ENCODE data around the gene FRMD1. TPM values are rescaled to one million over a fixed set of nuclear protein-coding genes. Genes with fewer than 3 reads are reported as not detected.
A peak's percentile ranks its signal among the peaks of the same experiment; 100 is the strongest.

The FRMD1 gene
- total RNA-seq, 1 experiment from 2014 or later = not detected

DNA sequence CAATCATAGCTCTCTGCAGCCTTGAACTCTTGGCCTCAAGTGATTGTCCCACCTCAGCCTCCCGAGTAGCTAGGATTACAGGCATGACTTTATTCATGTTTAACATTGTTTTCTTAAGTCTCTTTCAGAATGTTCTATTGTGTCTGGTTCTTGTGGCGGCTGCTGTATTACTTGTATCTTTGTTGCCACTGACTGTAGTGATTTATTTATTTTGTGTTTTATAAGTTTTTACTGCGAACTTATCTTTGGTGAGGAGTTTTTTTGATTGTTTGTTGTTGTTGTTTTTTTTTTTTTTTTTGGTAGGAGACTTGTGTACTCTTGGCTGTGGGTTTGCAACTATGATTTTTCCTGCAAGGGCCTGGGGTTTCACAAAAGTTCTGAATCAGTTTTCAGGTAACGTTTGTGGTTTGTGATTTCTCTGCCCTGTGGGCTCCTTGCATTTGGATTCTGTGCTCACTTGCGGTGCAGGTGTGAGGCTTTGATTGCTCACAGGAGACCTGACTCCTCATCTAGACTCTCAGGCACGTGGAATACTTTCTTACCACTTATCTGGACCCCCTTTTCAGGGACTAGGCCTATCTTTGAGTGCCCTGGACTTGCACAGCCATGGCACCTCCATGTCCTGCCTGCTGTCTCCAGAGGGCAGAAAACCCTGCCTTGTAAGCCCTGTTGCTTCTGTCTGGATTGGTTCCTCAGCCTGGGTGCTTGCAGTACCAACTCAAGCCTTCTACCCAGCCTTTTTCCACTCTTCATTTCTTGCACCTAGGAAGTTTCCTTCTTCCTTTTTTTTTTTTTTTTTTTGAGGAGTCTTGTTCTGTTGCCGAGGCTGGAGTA, 56.3 kb downstream of the FRMD1 start:
- no peaks in the 10 kb centered on the region for H3K9me3 ChIP-seq (replicated peaks)
- no peak overlapping the region for H3K27ac ChIP-seq
- no peak for DNase-seq
- H3K36me3 ChIP-seq = no peaks in the 10 kb centered on the region
- no peak overlapping the region for H3K4me3 ChIP-seq
- H3K27me3 ChIP-seq = no peaks in the 10 kb centered on the region; the same call in 1 of the 2 replicates
- H3K4me1 ChIP-seq = no peaks in the 10 kb centered on the region; the same call in 1 of the 2 replicates

GRCh38 chr6:168021581-168021980, 57.4 kb downstream of the FRMD1 start:
- Histone ChIP-seq H3K4me1 (peaks cover 11% of the 10 kb centered on the region), H3K9me3 (replicated peaks) (no peaks in the 10 kb centered on the region), H3K27me3 (no peaks in the 10 kb centered on the region; the same call in 1 of the 2 replicates), H3K36me3 (no peaks in the 10 kb centered on the region), H3K27ac (no peak overlapping the region), H3K4me3 (no peak overlapping the region)
- no peak for DNase-seq

- Histone ChIP-seq H3K27ac (no peak overlapping the region), H3K36me3 (no peaks in the 10 kb centered on the region), H3K27me3 (no peaks in the 10 kb centered on the region; the same call in 1 of the 2 replicates), H3K4me3 (no peak overlapping the region), H3K4me1 (peaks cover 18% of the 10 kb centered on the region), H3K9me3 (replicated peaks) (no peaks in the 10 kb centered on the region; the same call in 1 of the 2 replicates)
- DNase-seq = no peak
These were observed 58.8 kb downstream of the FRMD1 start for GRCh38 chr6:168020242-168020641.

GRCh38 chr6:168018664-168019063, 60.3 kb downstream of the FRMD1 start:
- no peak for DNase-seq
- Histone ChIP-seq H3K9me3 (replicated peaks) (peaks cover 6% of the 10 kb centered on the region), H3K4me3 (no peak overlapping the region), H3K27me3 (no peaks in the 10 kb centered on the region; the same call in 1 of the 2 replicates), H3K4me1 (peaks cover 18% of the 10 kb centered on the region), H3K36me3 (no peaks in the 10 kb centered on the region), H3K27ac (no peak overlapping the region)

DNA sequence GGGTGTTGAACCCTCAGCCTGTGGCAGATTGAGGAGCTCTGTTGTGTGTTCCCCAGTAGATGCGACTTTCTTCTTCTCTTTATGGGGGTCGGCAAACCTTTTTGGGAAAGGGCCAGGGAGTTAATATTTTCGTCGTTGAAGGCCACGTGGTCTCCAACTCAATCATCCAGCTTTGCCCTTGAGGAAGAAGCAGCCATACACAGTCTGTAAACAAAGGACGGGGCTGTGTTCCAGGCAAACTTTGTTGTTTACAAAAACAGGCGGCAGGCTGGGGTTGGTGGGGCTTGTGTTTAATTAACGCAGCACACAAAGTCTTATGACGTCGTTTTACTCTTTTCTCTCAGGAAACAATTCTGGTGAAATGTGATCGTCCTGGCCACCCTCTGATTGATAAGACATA, 61.4 kb downstream of the FRMD1 start:
- Histone ChIP-seq H3K4me3 (no peak overlapping the region), H3K27ac (no peak overlapping the region), H3K27me3 (no peaks in the 10 kb centered on the region; the same call in 1 of the 2 replicates), H3K4me1 (peaks cover 18% of the 10 kb centered on the region), H3K9me3 (replicated peaks) (peaks cover 6% of the 10 kb centered on the region), H3K36me3 (no peaks in the 10 kb centered on the region)
- DNase-seq = no peak

DNA sequence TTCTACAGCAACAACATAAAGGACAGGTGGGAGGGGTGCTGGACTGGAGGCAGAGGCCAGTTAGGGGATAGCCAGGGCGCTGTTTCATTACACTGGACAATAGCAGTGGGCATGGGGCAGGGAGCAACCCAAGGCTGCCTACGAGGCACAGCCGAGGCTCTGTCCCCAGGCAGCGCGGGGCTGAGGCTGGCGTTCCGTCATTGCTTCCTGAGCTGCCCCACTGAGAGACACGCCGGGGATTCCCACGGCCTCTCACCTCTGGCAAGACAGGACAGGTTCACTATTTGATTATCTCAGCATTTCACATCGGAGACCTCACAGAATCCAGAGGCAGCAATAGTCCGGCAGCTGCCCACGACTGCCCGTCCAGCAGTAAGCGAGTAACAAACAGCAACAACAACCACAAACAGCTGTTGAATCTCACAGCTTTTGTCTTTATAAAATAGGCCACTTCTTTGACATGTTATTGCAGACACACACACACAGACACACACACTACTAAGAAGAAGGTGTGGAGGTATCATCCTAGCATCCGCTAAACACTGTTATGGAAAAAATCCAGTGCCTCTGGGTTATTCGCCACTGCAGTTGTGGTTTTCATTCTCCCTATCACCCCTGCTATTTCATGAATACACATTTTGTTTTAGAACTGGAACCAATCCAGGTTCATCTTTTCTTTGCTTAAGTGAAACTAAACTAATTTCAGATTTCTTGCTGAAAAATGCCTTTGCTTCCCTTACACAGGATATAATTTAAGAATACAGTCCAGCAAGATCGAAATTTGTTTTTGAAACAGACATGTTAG, 62.1 kb downstream of the FRMD1 start:
- Histone ChIP-seq H3K36me3 (no peaks in the 10 kb centered on the region), H3K4me3 (peak overlapping the region; percentile 10), H3K27me3 (no peaks in the 10 kb centered on the region; the same call in 1 of the 2 replicates), H3K4me1 (peaks cover 18% of the 10 kb centered on the region), H3K9me3 (replicated peaks) (peaks cover 10% of the 10 kb centered on the region), H3K27ac (no peak overlapping the region)
- peak; percentile 33 to 57 for DNase-seq

- no peak overlapping the region for H3K27ac ChIP-seq
- H3K9me3 ChIP-seq (replicated peaks) = peaks cover 14% of the 10 kb centered on the region
- no peaks in the 10 kb centered on the region for H3K36me3 ChIP-seq
These were observed 62.8 kb downstream of the FRMD1 start for GRCh38 chr6:168016176-168016620.

GRCh38 chr6:168015482-168016175, 63.4 kb downstream of the FRMD1 start:
- Histone ChIP-seq H3K9me3 (replicated peaks) (peaks cover 19% of the 10 kb centered on the region), H3K4me1 (peaks cover 18% of the 10 kb centered on the region), H3K27me3 (no peaks in the 10 kb centered on the region; the same call in 1 of the 2 replicates), H3K4me3 (no peak overlapping the region), H3K36me3 (no peaks in the 10 kb centered on the region), H3K27ac (no peak overlapping the region)
- DNase-seq = peak; percentile 27 to 61

More at GRCh38 chr6:168016176-168016620, 62.8 kb downstream of the FRMD1 start:
- Histone ChIP-seq H3K4me1 (peaks cover 18% of the 10 kb centered on the region), H3K27me3 (no peaks in the 10 kb centered on the region; the same call in 1 of the 2 replicates), H3K4me3 (peak overlapping the region; percentile 10; the same call in 1 of the 2 replicates)
- no peak for DNase-seq

DNA sequence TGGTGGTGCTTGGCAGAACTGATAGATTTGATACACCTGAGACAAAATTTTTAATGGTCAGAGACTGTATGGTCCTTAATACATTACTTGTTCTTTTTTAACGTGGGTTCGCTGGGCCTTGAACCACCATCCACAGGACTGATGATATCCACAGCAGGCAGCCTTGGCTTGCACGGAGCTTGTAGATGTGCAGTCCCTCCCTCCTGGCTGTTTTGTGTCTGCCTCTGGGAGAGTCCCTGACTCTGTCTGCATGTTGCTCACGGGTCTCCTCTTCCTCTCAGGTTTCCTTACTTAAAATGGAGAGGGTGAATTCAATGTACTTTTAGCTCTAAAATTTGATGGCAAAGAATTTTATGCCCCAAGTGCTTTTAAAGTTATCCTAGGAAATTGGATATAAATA, 64.0 kb downstream of the FRMD1 start:
- DNase-seq = no peak
- Histone ChIP-seq H3K9me3 (replicated peaks) (peaks cover 19% of the 10 kb centered on the region), H3K27me3 (no peaks in the 10 kb centered on the region; the same call in 1 of the 2 replicates), H3K4me3 (no peak overlapping the region), H3K27ac (no peak overlapping the region), H3K36me3 (no peaks in the 10 kb centered on the region), H3K4me1 (peaks cover 18% of the 10 kb centered on the region)

DNA sequence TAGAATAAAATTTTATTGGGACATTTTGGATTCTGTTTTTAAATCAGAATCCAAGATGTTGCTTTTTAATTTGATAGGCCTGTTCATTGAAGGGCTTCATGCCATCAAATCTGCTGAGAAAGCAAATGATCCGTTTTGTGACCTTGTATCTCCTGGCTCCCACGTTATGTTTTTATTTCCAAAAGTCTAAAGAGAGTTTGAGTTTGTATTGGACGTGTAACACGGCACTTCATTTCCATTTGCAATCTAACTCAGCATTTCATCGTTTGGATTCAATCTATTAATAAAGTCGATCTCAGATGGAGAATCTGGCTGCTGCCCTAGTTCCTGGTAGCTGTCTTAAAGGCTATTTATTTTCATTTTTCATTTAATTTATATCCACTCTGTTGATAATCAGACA, 64.6 kb downstream of the FRMD1 start:
- no peak for DNase-seq
- H3K27me3 ChIP-seq = no peaks in the 10 kb centered on the region; the same call in 1 of the 2 replicates
- peaks cover 21% of the 10 kb centered on the region for H3K9me3 ChIP-seq (replicated peaks)
- no peaks in the 10 kb centered on the region for H3K36me3 ChIP-seq
- H3K4me1 ChIP-seq = peaks cover 18% of the 10 kb centered on the region
- H3K27ac ChIP-seq = no peak overlapping the region
- H3K4me3 ChIP-seq = no peak overlapping the region

GRCh38 chr6:168013250-168013915, 65.6 kb downstream of the FRMD1 start:
- Histone ChIP-seq H3K9me3 (replicated peaks) (peaks cover 24% of the 10 kb centered on the region), H3K27me3 (no peaks in the 10 kb centered on the region; the same call in 1 of the 2 replicates), H3K27ac (no peak overlapping the region), H3K36me3 (no peaks in the 10 kb centered on the region), H3K4me1 (peaks cover 18% of the 10 kb centered on the region), H3K4me3 (no peak overlapping the region)
- DNase-seq = no peak

- DNase-seq = no peak
- H3K36me3 ChIP-seq = no peaks in the 10 kb centered on the region
These were observed 66.4 kb downstream of the FRMD1 start for GRCh38 chr6:168012431-168013249.

DNA sequence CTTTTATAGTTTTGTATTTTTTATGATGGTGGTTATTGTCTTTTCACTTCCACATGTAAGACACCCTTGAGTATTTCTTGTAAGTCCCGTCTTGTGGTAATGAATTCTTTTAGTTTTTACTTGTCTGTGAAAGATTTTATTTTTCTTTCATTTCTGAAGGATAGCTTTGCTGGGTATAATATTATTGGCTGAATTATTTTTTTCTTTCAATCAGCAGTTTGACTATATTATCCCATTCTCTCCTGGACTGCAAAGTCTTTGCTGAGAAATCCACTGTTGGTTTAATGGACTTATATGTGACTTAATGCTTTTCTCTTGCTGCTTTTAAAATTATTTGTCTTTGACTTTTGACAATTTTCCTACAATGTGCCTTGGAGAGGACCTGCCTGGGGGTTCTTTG, 67.7 kb downstream of the FRMD1 start:
- H3K4me3 ChIP-seq = no peak overlapping the region
- no peaks in the 10 kb centered on the region for H3K27me3 ChIP-seq
- peaks cover 24% of the 10 kb centered on the region for H3K9me3 ChIP-seq (replicated peaks)
- H3K4me1 ChIP-seq = peaks cover 19% of the 10 kb centered on the region
- DNase-seq = no peak
- H3K27ac ChIP-seq = no peak overlapping the region
- no peaks in the 10 kb centered on the region for H3K36me3 ChIP-seq

More at GRCh38 chr6:168012431-168013249, 66.4 kb downstream of the FRMD1 start:
- no peak overlapping the region for H3K4me3 ChIP-seq
- no peak overlapping the region for H3K27ac ChIP-seq
- peaks cover 24% of the 10 kb centered on the region for H3K9me3 ChIP-seq (replicated peaks)
- peaks cover 23% of the 10 kb centered on the region for H3K4me1 ChIP-seq
- no peaks in the 10 kb centered on the region; the same call in 1 of the 2 replicates for H3K27me3 ChIP-seq
